Cerebellar nuclear complex (tissue), 1 donor: ENCODE results near the gene C11orf16.
A peak's percentile ranks its signal among the peaks of the same experiment; 100 is the strongest.
"Not testable (repeated sequence)": the region's sequence is repeated elsewhere in the genome, so short reads cannot be mapped to it uniquely, and the experiment has no call there.

Experiments
- DNase-seq, 2 experiments: peaks; one replicate each; lab custom pipeline; 2025; lab: John Stamatoyannopoulos, UW

The C11orf16 gene

GRCh38 chr11:8932564-8933180 lies at the start of gene C11orf16:
Gene C11orf16, minus strand, starts transcription at chr11:8932947. Its CDS starts 639 bp downstream, at chr11:8932308.
- DNase-seq = no peak

- no peak for DNase-seq
These were observed 47.7 kb upstream of the C11orf16 start for GRCh38 chr11:8980485-8980884.

- not testable (repeated sequence) for DNase-seq
These were observed 46.6 kb upstream of the C11orf16 start for GRCh38 chr11:8979365-8979764.

- DNase-seq = no peak
These were observed 40.4 kb upstream of the C11orf16 start for GRCh38 chr11:8973121-8973520.

GRCh38 chr11:8971924-8972316 lies 39.2 kb upstream of the C11orf16 start:
- no peak for DNase-seq

GRCh38 chr11:8971196-8971923 lies 38.6 kb upstream of the C11orf16 start:
- DNase-seq = no peak

GRCh38 chr11:8967184-8967583 lies 34.4 kb upstream of the C11orf16 start:
- no peak for DNase-seq

- DNase-seq = peak; percentile 16 to 87
These were observed 31.9 kb upstream of the C11orf16 start, which contains the start of gene TMEM9B for GRCh38 chr11:8964324-8965320. Gene TMEM9B, minus strand, starts transcription at chr11:8964442. Its CDS starts 129 bp downstream, at chr11:8964313.

GRCh38 chr11:8963569-8964323 lies 31.0 kb upstream of the C11orf16 start:
- DNase-seq = peak; percentile 31 to 87

- DNase-seq = no peak
These were observed 30.1 kb upstream of the C11orf16 start for GRCh38 chr11:8962841-8963240.

GRCh38 chr11:8961401-8961800 lies 28.7 kb upstream of the C11orf16 start:
- no peak for DNase-seq

- peak in 1 of 2 experiments; percentile 7 for DNase-seq
These were observed 26.9 kb upstream of the C11orf16 start for GRCh38 chr11:8959546-8960166.

- DNase-seq = no peak
These were observed 24.1 kb upstream of the C11orf16 start for GRCh38 chr11:8956860-8957259.

GRCh38 chr11:8948886-8949285 lies 16.1 kb upstream of the C11orf16 start:
- no peak for DNase-seq

GRCh38 chr11:8947230-8947943 lies 14.6 kb upstream of the C11orf16 start:
- DNase-seq = no peak

- DNase-seq = no peak
These were observed 9.8 kb upstream of the C11orf16 start, which contains the start of gene ASCL3 for GRCh38 chr11:8942518-8943066. Gene ASCL3, minus strand, starts transcription at chr11:8943016. Its CDS starts 4,855 bp downstream, at chr11:8938161.

- no peak for DNase-seq
These were observed 8.8 kb upstream of the C11orf16 start for GRCh38 chr11:8941341-8942103.

GRCh38 chr11:8937659-8938058 lies 4.9 kb upstream of the C11orf16 start:
- no peak for DNase-seq

- no peak for DNase-seq
These were observed 4.4 kb upstream of the C11orf16 start for GRCh38 chr11:8937159-8937558.
